B cell (primary cell): ENCODE results near the gene MAP1LC3B2. TPM values are rescaled to one million over a fixed set of nuclear protein-coding genes. Genes with fewer than 3 reads are reported as not detected.

Experiments used
- ATAC-seq: fragments of 200-7000 bp; cut with Tn5 transposase; one replicate; pipeline ENCODE4 v1.10.0; 2021; ENCODE audit warnings: low read depth, mild to moderate bottlenecking, moderate number of reproducible peaks, moderate library complexity
- CTCF ChIA-PET: fragments of 350-600 bp; sonication (Branson Sonifier 250); formaldehyde crosslinking; loops from one replicate; lab custom pipeline; 2021; ENCODE audit warnings: antibody characterized with exemption, inconsistent platforms; lab: Charles Lee
- POLR2A ChIA-PET: fragments of 350-600 bp; sonication (Branson Sonifier 250); formaldehyde crosslinking; loops from one replicate; lab custom pipeline; 2021; ENCODE audit warnings: antibody characterized with exemption; lab: Charles Lee
- DNase-seq: peaks from one replicate; pipeline ENCODE4 v3.0.0; 2013
- H2AFZ ChIP-seq: 2 replicates; pipeline ENCODE4 v1.6.1; 2012; ENCODE audit warnings: mild to moderate bottlenecking, low read depth, low read length; ENCODE audit not compliant: insufficient read depth, poor library complexity, severe bottlenecking
- H3K27ac ChIP-seq, 2 donors: 1 replicate in 1 of 2; 2 replicates in 1 of 2; pipeline ENCODE4 v1.5.1; 2012 to 2013; ENCODE audit warnings: low read length in 2 of 2, mild to moderate bottlenecking in 2 of 2, moderate library complexity in 1 of 2
- H3K27me3 ChIP-seq, 4 experiments: fragments of 200-600 bp in 1 of 4; sonication (generic) in 1 of 4; replicated peaks in 1 of 4; 1 replicate in 2 of 4; 2 replicates in 2 of 4; pipeline versions ENCODE4 v1.6.1 to v1.7.0; 2013 to 2016; ENCODE audit warnings: low read length in 3 of 4, mild to moderate bottlenecking in 2 of 4, mixed read lengths in 1 of 4, moderate library complexity in 1 of 4; ENCODE audit not compliant: insufficient read depth in 4 of 4, control insufficient read depth in 3 of 4; ENCODE audit errors: control extremely low read depth in 1 of 4
- H3K36me3 ChIP-seq, 2 experiments: replicated peaks in 1 of 2; 1 replicate in 1 of 2; 2 replicates in 1 of 2; pipeline versions ENCODE4 v1.6.1 to v1.7.1; 2013; ENCODE audit warnings: low read length in 1 of 2; ENCODE audit not compliant: insufficient read depth in 2 of 2, control insufficient read depth in 1 of 2; ENCODE audit errors: control extremely low read depth in 1 of 2, extremely low read depth in 1 of 2
- H3K4me1 ChIP-seq, 2 donors: fragments of 200-600 bp in 1 of 2; sonication (generic) in 1 of 2; 1 replicate in 1 of 2; 2 replicates in 1 of 2; pipeline versions ENCODE4 v1.5.1 to v1.6.1; 2013 to 2017; ENCODE audit warnings: low read length in 2 of 2; ENCODE audit not compliant: control insufficient read depth in 2 of 2, insufficient read depth in 2 of 2
- H3K4me2 ChIP-seq: replicated peaks from 2 replicates; pipeline ENCODE3; 2012; ENCODE audit warnings: mild to moderate bottlenecking, low read depth, low read length; ENCODE audit not compliant: poor library complexity, severe bottlenecking
- H3K4me3 ChIP-seq, 5 experiments: fragments of 200-600 bp in 1 of 5; sonication (generic) in 1 of 5; 1 replicate in 3 of 5; 2 replicates in 2 of 5; pipeline versions ENCODE4 v1.5.1 to v1.7.0; 2011 to 2016; ENCODE audit warnings: low read length in 4 of 5, mild to moderate bottlenecking in 4 of 5, low read depth in 2 of 5, control low read depth in 1 of 5, moderate library complexity in 1 of 5; ENCODE audit not compliant: insufficient read depth in 1 of 5; ENCODE audit errors: control extremely low read depth in 1 of 5, extremely low read depth in 1 of 5
- H3K79me2 ChIP-seq: fragments of 200-600 bp; sonication (generic); one replicate; pipeline ENCODE4 v1.6.0; 2016; ENCODE audit warnings: low read length; ENCODE audit not compliant: control insufficient read depth, insufficient read depth
- H3K9ac ChIP-seq: fragments of 200-600 bp; sonication (generic); 2 replicates; pipeline ENCODE4 v1.6.1; 2017; ENCODE audit warnings: mild to moderate bottlenecking, low read length, moderate library complexity
- H3K9me3 ChIP-seq, 3 donors: one replicate each; pipeline versions ENCODE4 v1.6.1 to v1.7.1; 2013; ENCODE audit warnings: low read length in 2 of 3; ENCODE audit not compliant: control insufficient read depth in 2 of 3, insufficient read depth in 1 of 3; ENCODE audit errors: control extremely low read depth in 1 of 3
- H4K20me1 ChIP-seq: 2 replicates; pipeline ENCODE4 v1.6.0; 2012; ENCODE audit warnings: mild to moderate bottlenecking, low read length; ENCODE audit not compliant: insufficient read depth, control insufficient read depth, poor library complexity, severe bottlenecking
- H3K27ac Mint-ChIP-seq: one replicate; pipeline ENCODE4 v1.8.0; 2021; ENCODE audit warnings: mixed read lengths
- H3K27me3 Mint-ChIP-seq: one replicate; pipeline ENCODE4 v1.8.0; 2021; ENCODE audit warnings: mixed read lengths
- H3K4me1 Mint-ChIP-seq: one replicate; pipeline ENCODE4 v1.8.0; 2021; ENCODE audit warnings: mixed read lengths
- H3K4me3 Mint-ChIP-seq: one replicate; pipeline ENCODE4 v1.8.0; 2021; ENCODE audit warnings: mixed read lengths
- H3K9me3 Mint-ChIP-seq: one replicate; pipeline ENCODE4 v1.8.0; 2022; ENCODE audit warnings: mixed read lengths; ENCODE audit not compliant: insufficient read depth
- CTCF ChIP-seq: fragments of 200-600 bp; IDR thresholded peaks from one replicate; pipeline ENCODE4 v1.8.0; 2022; ENCODE audit warnings: antibody characterized with exemption, mild to moderate bottlenecking
- EZH2 ChIP-seq: IDR thresholded peaks from 2 replicates; pipeline ENCODE4 v1.6.1; 2012; ENCODE audit warnings: borderline replicate concordance, low read depth, mild to moderate bottlenecking, moderate library complexity, low read length; ENCODE audit not compliant: insufficient read depth, poor library complexity, severe bottlenecking
- WGBS: methylation state at CpG from one replicate; pipeline ENCODE4 v1.1.5; 2013; ENCODE audit warnings: missing lambda C conversion rate; ENCODE audit not compliant: insufficient coverage; 5-methylcytosine and 5-hydroxymethylcytosine counted together
- intact Hi-C: fragments of 100-400 bp; cut with micrococcal nuclease; formaldehyde crosslinking; loops from one replicate; pipeline ENCODE4 v1.10.0; 2022
- polyA plus RNA-seq: library from polyadenylated mRNA; depleted of rRNA; stranded (reverse); fragments of >200 nt; gene quantifications from 2 replicates; pipeline ENCODE4 v1.2.3, GENCODE V29; 2012
- total RNA-seq, 2 donors: library from RNA; stranded (reverse); fragments of 120-200 nt in 1 of 2; gene quantifications; 1 replicate in 1 of 2; 2 replicates in 1 of 2; pipeline versions ENCODE4 v1.2.3 to v1.2.4, GENCODE V29; 2013 to 2022

MAP1LC3B2 gene
- total and polyA plus RNA-seq, 2 donors (not counting 1 experiment from before 2014, with no cell fraction given): 0.28 to 1.0 TPM

GRCh38 chr12:116551151-116551550 is 8.0 kb upstream of the MAP1LC3B2 start:
- H3K4me2 ChIP-seq: no peak overlapping the region
- CTCF ChIA-PET: no interaction called here
- no peaks in the 10 kb centered on the region for H3K9me3 ChIP-seq
- no peaks in the 10 kb centered on the region for H3K79me2 ChIP-seq
- no peak overlapping the region for H2AFZ ChIP-seq
- Mint-ChIP-seq H3K9me3 (no peaks in the 10 kb centered on the region), H3K27me3 (no peaks in the 10 kb centered on the region), H3K4me1 (peaks cover 26% of the 10 kb centered on the region), H3K4me3 (no peak overlapping the region), H3K27ac (no peak overlapping the region)
- no peak overlapping the region for H3K9ac ChIP-seq
- H3K27ac ChIP-seq: no peak overlapping the region
- no peaks in the 10 kb centered on the region for H3K27me3 ChIP-seq
- 100% methylated on average over 2 of the region's 2 CpGs for WGBS
- no peak for DNase-seq
- no peaks in the 10 kb centered on the region for H4K20me1 ChIP-seq
- ATAC-seq: no peak
- TF ChIP-seq CTCF: no peak
- TF ChIP-seq EZH2: no peak
- no peaks in the 10 kb centered on the region for H3K36me3 ChIP-seq
- H3K4me1 ChIP-seq: peaks cover 24 to 27% of the 10 kb centered on the region in 2 donors
- POLR2A ChIA-PET: no interaction called here
- H3K4me3 ChIP-seq: no peak overlapping the region
- intact Hi-C loops: no loop called here

- Mint-ChIP-seq H3K4me3 (no peak overlapping the region), H3K4me1 (peaks cover 30% of the 10 kb centered on the region), H3K9me3 (no peaks in the 10 kb centered on the region), H3K27ac (no peak overlapping the region), H3K27me3 (no peaks in the 10 kb centered on the region)
- Histone ChIP-seq H3K79me2 (no peaks in the 10 kb centered on the region), H3K4me2 (no peak overlapping the region), H3K36me3 (no peaks in the 10 kb centered on the region), H3K9ac (no peak overlapping the region), H3K4me3 (no peak overlapping the region), H3K27me3 (no peaks in the 10 kb centered on the region), H3K4me1 (peaks cover 24 to 28% of the 10 kb centered on the region in 2 donors), H3K9me3 (no peaks in the 10 kb centered on the region), H3K27ac (no peak overlapping the region), H4K20me1 (no peaks in the 10 kb centered on the region), H2AFZ (no peak overlapping the region)
- DNase-seq (no peak), ATAC-seq (no peak)
- WGBS: no CpG with 5 or more reads among the region's 2 CpGs
- ChIA-PET CTCF (no interaction called here), POLR2A (no interaction called here)
- no peak for TF ChIP-seq CTCF
- no peak for TF ChIP-seq EZH2
- intact Hi-C loops: no loop called here
These were observed 7.6 kb upstream of the MAP1LC3B2 start for GRCh38 chr12:116551619-116551951.
